Ramos (cell line): ENCODE results near the gene DOCK1.

Source experiments
- in situ Hi-C: fragments of 300-500 bp; cut with MboI; formaldehyde crosslinking; loops from one replicate; pipeline ENCODE4 v1.14.3; 2022; ENCODE audit warnings: low sequenced_read_pairs; ENCODE audit not compliant: unreplicated experiment

Gene DOCK1

DNA sequence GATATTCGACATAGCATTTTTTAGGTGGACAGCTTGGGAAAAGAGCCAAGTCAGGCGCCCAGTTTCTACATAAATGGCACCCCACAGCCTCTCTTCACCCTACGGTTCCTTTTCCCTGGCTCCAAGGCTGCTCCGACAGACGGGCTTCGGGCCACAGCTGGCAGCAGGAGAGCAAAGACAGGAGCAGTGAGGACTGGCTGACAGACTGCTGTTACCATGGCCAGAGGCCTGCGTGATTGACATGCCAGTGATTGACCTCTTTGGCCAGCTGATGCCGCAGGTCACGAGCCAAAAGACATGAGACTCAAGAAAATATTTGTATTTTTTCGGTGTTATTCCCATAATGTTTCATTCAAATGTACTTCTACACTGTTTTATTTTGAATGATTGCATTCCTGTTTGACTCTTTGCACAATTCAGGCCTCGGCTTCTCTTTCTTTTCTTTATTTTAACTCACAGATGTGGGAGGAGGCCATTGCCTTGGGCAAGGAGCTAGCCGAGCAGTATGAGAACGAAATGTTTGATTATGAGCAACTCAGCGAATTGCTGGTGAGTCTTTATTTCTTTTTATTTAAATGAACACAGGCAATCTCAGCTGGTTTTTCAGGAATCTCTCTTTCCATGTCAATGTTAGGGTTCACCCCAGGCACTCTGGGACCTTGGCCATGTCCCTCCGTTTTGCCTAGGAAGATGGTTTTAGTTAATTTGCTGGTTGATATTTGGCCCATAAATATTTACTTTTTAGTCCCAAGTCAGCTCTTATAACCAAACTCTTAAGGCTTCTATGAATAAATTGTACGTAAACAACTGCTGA is 497.6 kb downstream of the DOCK1 start:
- in situ Hi-C loops: no loop called here

DNA sequence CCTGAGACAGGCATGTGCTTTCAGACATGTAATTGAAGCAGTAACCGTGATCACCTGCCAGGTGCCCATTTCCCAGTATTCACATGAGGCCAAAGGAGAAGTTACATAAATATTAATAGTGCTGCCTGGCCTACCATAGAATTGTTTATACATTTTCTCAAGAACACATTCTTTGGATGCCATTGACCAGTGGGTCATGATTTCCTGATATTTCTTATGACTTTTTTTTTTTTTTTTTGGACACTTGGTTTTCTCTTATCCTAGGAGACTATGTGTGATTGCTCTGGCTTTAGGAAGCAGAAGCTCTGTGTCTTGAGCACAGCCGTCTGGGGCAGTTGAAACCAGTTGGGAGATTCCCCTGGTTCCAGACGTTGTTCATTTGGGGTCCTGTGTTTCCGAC is 500.0 kb downstream of the DOCK1 start:
- in situ Hi-C loops: no loop called here

GRCh38 chr10:127406018-127406550 is 500.9 kb downstream of the DOCK1 start:
- in situ Hi-C loops: no loop called here

- in situ Hi-C loops: no loop called here
Measured at GRCh38 chr10:127407551-127407950, 502.3 kb downstream of the DOCK1 start.

GRCh38 chr10:127408112-127408710 is 503.0 kb downstream of the DOCK1 start:
- in situ Hi-C loops: no loop called here

GRCh38 chr10:127408733-127409132 is 503.5 kb downstream of the DOCK1 start:
- in situ Hi-C loops: no loop called here

- in situ Hi-C loops: no loop called here
Measured at GRCh38 chr10:127410030-127410429, 504.8 kb downstream of the DOCK1 start.

- in situ Hi-C loops: no loop called here
Measured at GRCh38 chr10:127411062-127411461, 505.8 kb downstream of the DOCK1 start.

- in situ Hi-C loops: no loop called here
Measured at GRCh38 chr10:127413326-127413725, 508.1 kb downstream of the DOCK1 start.

GRCh38 chr10:127414024-127414423 is 508.8 kb downstream of the DOCK1 start:
- in situ Hi-C loops: no loop called here

- in situ Hi-C loops: no loop called here
Measured at GRCh38 chr10:127415116-127415515, 509.9 kb downstream of the DOCK1 start.

GRCh38 chr10:127415901-127416581 is 510.8 kb downstream of the DOCK1 start:
- in situ Hi-C loops: no loop called here

GRCh38 chr10:127417031-127417430 is 511.8 kb downstream of the DOCK1 start:
- in situ Hi-C loops: no loop called here

DNA sequence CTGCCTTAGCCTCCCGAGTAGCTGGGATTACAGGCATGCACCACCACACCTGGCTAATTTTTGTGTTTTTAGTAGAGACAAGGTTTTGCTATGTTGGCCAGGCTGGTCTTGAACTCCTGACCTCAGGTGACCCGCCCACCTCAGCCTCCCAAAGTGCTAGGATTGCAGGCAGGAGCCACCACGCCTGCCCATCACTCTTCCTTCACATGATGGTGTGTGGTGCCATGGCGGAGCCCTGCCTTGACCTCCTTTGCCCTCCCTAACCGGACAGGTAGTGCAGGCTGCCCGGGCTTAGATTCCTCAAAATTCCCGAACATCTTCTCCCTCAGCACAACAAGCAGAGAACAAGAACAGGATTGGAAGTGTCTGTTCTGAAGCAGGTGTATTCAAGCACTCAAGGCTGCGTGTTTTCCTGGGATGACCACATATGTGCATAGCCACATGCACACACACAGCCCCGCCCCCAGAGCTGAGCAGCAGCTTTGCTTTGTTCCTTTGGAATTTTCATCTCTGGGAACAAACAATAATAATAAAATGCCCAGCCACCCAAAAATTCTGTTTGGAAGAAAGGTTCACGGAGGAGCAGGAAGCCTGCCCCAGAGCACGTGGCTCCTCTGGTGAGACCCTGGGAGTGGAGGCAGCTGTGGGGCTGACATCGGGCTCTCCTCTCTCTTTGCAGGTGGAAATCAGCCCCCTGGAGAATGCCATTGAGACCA is 512.6 kb downstream of the DOCK1 start:
- in situ Hi-C loops: no loop called here

DNA sequence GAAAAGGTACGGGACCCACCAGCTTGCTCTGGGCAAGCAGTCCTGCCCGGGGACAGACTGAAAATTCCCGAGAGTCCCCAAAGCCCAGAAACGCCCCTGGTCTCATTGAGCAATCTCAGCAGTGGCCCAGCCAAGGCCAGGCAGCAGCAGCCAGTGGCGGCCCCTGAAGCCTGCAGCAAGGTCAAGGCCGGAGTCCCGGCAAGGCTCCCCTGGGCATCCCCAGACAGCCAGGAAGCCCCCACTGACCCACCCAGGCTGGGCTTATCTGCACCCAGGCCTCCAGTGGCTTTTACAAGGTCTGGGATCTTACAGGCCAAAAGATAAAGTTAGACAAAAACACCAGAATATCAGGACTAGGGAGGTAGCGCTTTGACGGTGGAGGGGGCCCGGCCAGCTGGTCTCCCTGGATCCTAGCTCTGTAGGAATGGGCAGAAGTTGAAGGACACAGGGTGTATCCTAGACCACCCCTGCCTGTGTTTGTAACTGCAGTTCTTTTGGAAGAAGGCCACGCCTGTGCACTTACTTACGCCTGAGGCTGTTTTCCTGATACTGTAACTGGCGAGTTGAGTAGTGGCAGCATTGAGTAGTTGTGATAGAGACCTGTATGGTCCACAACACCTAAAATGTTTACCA is 513.4 kb downstream of the DOCK1 start:
- in situ Hi-C loops: no loop called here

- in situ Hi-C loops: no loop called here
Measured at GRCh38 chr10:127420138-127420684, 515.0 kb downstream of the DOCK1 start.

DNA sequence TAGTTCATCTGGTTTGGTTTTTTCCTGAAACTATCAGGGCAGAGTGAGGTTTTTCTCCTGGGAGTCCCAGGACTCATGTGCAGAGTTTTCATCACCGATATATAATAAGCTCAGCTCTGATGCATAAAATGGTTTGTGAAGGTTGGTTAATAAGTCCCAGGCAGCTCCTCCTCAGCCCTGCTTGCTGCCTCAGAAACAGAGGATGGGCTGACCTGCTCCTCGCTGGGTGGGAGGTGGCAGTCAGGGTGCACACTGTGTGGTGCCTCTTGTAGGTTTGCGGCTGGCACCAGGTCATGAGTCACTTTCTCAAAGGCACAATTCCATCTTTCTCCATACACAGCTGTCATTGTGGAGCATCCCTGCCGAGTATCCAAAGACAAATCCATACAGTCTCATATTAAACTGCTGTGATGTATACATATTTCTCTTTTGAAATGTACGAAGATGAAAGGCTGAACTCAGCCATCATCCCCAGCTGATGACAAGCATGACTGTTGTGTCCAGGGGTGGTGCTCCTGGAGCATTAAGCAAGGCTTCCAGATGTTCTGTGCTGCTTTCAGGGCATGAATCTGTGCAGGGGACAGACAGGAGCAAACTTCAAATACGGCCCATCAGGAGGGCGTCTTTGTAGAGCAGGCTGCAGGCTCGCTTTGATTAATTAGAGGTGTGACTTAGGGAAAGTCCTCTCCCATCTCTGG is 518.1 kb downstream of the DOCK1 start:
- in situ Hi-C loops: no loop called here

DNA sequence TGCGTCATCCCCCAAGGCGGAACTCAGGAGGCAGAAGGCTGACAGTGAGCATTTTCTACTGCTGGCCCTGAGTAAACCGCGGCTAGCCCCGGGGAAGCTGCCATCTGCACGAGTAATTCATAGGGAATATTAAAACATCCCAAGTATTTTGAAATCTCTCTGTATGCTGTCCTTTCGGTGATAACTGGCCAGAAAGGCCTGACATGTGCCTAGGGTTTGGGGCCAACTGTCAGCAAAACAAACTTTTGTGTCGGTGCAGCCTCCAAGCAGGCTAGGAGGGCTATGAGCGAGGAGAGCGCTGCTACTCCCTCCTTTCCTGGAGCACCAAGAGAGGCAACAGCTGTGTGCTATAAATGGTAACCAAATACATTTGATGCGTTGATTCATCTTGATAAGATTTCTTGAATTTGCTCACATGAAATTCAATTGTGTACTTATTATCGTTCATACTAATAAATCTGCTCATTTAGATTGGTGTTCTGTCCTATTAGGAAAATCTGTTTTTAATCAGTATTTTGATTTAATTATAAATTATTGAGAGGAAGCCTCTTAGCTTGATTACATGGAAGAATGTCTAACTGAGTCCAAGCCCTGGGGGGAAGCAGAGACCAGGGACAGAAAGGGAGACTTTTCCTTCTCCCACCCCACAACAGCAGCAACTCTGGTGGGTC is 519.5 kb downstream of the DOCK1 start:
- in situ Hi-C loops: no loop called here

DNA sequence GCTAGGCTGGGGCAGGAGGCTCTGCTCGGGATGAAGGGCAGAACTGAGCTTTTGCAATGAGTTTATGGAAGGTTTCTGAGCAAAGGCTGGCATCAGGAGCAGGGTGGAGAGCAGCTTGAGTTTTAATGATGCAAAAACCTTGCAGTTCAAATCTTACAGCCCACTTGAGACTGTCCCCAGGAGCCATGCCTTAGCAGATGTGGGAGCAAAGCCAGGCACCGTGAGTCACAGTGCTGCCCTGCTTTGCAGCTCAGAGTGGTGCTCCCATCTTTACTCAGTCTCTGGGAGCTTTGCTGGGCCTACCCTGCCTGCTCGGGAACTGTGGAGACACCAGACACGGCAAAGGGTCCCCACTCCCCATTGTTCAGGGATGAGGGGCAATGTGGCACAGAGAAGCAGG is 521.5 kb downstream of the DOCK1 start:
- in situ Hi-C loops: no loop called here
